Vagina (tissue), 2 donors: ENCODE measurements around the gene DNMT3B. TPM values are rescaled to one million over a fixed set of nuclear protein-coding genes. Genes with fewer than 3 reads are reported as not detected.

Experiments used
- DNase-seq, 2 donors: peaks; one replicate each; pipeline ENCODE4 v3.0.0-alpha.2; 2017; ENCODE audit errors: extremely low spot score in 2 of 2
- H3K27ac ChIP-seq: fragments of 200-600 bp; sonication (generic); one replicate; pipeline ENCODE4 v1.5.1; 2019
- H3K27me3 ChIP-seq: fragments of 200-600 bp; sonication (generic); one replicate; pipeline ENCODE4 v1.5.1; 2019
- H3K36me3 ChIP-seq, 2 donors: fragments of 200-600 bp; sonication (generic); one replicate each; pipeline ENCODE4 v1.5.1; 2017 to 2019
- H3K4me1 ChIP-seq: fragments of 200-600 bp; sonication (generic); one replicate; pipeline ENCODE4 v1.5.1; 2019
- H3K4me3 ChIP-seq, 2 donors: fragments of 200-600 bp; sonication (generic); 1 replicate in 1 of 2; 2 replicates in 1 of 2; pipeline ENCODE4 v1.5.1; 2016 to 2019
- H3K9me3 ChIP-seq: fragments of 200-600 bp; sonication (generic); one replicate; pipeline ENCODE4 v1.5.1; 2019
- POLR2A ChIP-seq, 2 donors: fragments of 450-650 bp; IDR thresholded peaks; one replicate each; pipeline ENCODE4 v1.6.1; 2017; ENCODE audit warnings: antibody characterized with exemption in 2 of 2, mild to moderate bottlenecking in 2 of 2, moderate library complexity in 2 of 2
- POLR2AphosphoS5 ChIP-seq, 2 donors: sonication (generic); formaldehyde crosslinking; IDR thresholded peaks; one replicate each; pipeline ENCODE4 v1.9.0; 2017; ENCODE audit warnings: antibody characterized with exemption in 2 of 2, mild to moderate bottlenecking in 2 of 2, low read depth in 1 of 2; ENCODE audit not compliant: insufficient read depth in 1 of 2
- intact Hi-C: fragments of 100-400 bp; cut with DNase I; formaldehyde crosslinking; loops from one replicate; pipeline ENCODE4 v1.15.1; 2023
- total RNA-seq: library from RNA; depleted of rRNA; stranded (reverse); fragments of >200 nt; gene quantifications from one replicate; pipeline ENCODE4 v1.2.3, GENCODE V29; 2016
- TF ChIP-seq, protein P1 (sequence below), 3 experiments: fragments of 450-650 bp in 2 of 3; fragments of 200-600 bp in 1 of 3; sonication (generic) in 1 of 3; IDR thresholded peaks; one replicate each; pipeline ENCODE4 v1.5.1; 2017 to 2019; ENCODE audit warnings: antibody characterized with exemption in 3 of 3, mild to moderate bottlenecking in 2 of 3, moderate library complexity in 2 of 3

DNMT3B gene
- total RNA-seq, 1 donor from 2014 or later, result 1.2 TPM

DNA sequence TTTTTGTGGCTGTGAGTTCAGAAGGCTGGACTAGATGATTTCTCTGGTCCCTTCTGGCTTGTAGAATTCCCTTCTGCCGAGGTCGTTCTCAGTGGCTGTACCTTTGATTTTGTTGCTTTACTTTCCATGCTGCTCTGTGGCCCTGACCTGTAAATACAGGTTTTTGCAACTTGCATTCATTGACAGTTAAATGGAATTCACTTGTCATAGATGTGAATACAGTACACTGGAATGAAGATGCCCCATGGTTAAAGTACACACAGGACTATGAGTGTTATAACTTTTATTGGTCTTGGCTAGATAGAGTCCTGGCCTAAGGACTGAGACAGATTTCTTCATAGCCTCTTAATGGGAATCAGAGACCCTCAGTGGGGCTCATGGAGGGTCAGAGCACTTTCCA, 83.6 kb downstream of the DNMT3B start:
- no peaks in the 10 kb centered on the region for H3K9me3 ChIP-seq
- H3K4me1 ChIP-seq, result no peaks in the 10 kb centered on the region
- no peaks in the 10 kb centered on the region for H3K27me3 ChIP-seq
- intact Hi-C loops, result no loop called here
- TF ChIP-seq, protein P1, sequence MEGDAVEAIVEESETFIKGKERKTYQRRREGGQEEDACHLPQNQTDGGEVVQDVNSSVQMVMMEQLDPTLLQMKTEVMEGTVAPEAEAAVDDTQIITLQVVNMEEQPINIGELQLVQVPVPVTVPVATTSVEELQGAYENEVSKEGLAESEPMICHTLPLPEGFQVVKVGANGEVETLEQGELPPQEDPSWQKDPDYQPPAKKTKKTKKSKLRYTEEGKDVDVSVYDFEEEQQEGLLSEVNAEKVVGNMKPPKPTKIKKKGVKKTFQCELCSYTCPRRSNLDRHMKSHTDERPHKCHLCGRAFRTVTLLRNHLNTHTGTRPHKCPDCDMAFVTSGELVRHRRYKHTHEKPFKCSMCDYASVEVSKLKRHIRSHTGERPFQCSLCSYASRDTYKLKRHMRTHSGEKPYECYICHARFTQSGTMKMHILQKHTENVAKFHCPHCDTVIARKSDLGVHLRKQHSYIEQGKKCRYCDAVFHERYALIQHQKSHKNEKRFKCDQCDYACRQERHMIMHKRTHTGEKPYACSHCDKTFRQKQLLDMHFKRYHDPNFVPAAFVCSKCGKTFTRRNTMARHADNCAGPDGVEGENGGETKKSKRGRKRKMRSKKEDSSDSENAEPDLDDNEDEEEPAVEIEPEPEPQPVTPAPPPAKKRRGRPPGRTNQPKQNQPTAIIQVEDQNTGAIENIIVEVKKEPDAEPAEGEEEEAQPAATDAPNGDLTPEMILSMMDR (IDR thresholded peaks at IDR 0.05), result no peak
- TF ChIP-seq POLR2AphosphoS5 (IDR thresholded peaks at IDR 0.05; ENCODE audit: insufficient read depth in 1 of 2, low read depth in 1 of 2) (no peak), POLR2A (IDR thresholded peaks at IDR 0.05) (no peak)
- H3K36me3 ChIP-seq, result peaks cover 0 to 59% of the 10 kb centered on the region in 2 donors
- H3K4me3 ChIP-seq, result no peak overlapping the region
- no peak overlapping the region for H3K27ac ChIP-seq
- no peak for DNase-seq

DNA sequence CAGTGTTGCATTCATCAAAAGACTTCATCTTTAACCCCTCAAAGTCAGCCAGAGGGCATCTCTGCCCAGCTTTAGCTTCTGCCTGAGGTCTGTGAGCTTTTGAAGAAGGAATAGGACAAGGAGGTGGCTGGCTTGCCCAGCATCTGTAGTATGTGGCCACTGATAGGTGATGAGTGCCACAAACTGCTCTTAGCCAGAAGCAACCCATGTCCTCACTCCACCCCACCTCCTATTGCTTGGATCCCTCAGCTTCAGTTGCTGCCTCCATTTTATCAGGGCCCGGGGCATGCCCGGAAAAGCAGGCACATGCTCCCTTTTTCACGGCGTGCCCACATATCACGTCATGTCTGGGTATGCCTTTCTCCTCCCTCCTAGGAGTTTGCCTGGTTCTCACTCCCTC, 84.7 kb downstream of the DNMT3B start:
- intact Hi-C loops, result no loop called here
- no peaks in the 10 kb centered on the region for H3K27me3 ChIP-seq
- TF ChIP-seq POLR2AphosphoS5 (IDR thresholded peaks at IDR 0.05; ENCODE audit: insufficient read depth in 1 of 2, low read depth in 1 of 2) (no peak), POLR2A (IDR thresholded peaks at IDR 0.05) (no peak)
- TF ChIP-seq, protein P1 (IDR thresholded peaks at IDR 0.05), result no peak
- no peaks in the 10 kb centered on the region for H3K9me3 ChIP-seq
- H3K36me3 ChIP-seq, result peaks cover 0 to 61% of the 10 kb centered on the region in 2 donors
- H3K27ac ChIP-seq, result no peak overlapping the region
- DNase-seq, result no peak
- H3K4me3 ChIP-seq, result no peak overlapping the region
- no peaks in the 10 kb centered on the region for H3K4me1 ChIP-seq

DNA sequence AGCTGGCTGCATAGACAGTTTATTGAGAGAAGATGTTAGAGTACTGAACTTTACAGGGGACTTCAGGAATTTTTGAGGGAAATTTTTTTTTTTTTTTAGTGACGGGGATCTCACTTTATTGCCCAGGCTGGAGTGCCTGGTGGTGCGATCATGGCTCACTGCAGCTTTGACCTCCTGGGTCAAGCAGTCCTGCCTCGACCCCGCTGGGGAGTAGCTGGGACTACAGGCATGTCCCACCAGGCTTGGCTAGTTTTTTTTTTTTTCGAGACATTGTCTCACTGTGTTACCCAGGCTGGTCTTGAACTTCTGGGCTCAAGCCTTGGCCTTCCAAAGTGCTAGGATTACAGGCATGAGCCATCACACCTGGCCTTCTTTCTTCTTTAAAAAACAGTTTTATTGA, 85.8 kb downstream of the DNMT3B start:
- no peaks in the 10 kb centered on the region for H3K9me3 ChIP-seq
- H3K36me3 ChIP-seq, result peaks cover 0 to 56% of the 10 kb centered on the region in 2 donors
- no peaks in the 10 kb centered on the region for H3K27me3 ChIP-seq
- intact Hi-C loops, result no loop called here
- no peaks in the 10 kb centered on the region for H3K4me1 ChIP-seq
- no peak overlapping the region for H3K4me3 ChIP-seq
- no peak overlapping the region for H3K27ac ChIP-seq
- no peak for DNase-seq
- no peak for TF ChIP-seq POLR2AphosphoS5 (IDR thresholded peaks at IDR 0.05; ENCODE audit: insufficient read depth in 1 of 2, low read depth in 1 of 2)
- TF ChIP-seq, protein P1 (IDR thresholded peaks at IDR 0.05), result no peak
- TF ChIP-seq POLR2A (IDR thresholded peaks at IDR 0.05), result no peak

DNA sequence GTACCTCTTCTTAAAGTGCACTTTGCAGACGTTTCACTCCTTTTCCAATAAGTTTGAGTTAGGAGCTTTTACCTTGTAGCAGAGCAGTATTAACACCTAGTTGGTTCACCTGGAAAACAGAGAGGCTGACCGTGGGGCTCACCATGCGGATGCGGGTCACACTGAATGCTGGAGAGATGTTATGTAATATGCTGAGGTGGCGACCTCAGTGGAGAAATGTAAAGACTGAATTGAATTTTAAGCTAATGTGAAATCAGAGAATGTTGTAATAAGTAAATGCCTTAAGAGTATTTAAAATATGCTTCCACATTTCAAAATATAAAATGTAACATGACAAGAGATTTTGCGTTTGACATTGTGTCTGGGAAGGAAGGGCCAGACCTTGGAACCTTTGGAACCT, 86.7 kb downstream of the DNMT3B start:
- TF ChIP-seq, protein P1 (IDR thresholded peaks at IDR 0.05), result no peak
- TF ChIP-seq POLR2A (IDR thresholded peaks at IDR 0.05) (no peak), POLR2AphosphoS5 (IDR thresholded peaks at IDR 0.05; ENCODE audit: insufficient read depth in 1 of 2, low read depth in 1 of 2) (no peak)
- no peak for DNase-seq
- intact Hi-C loops, result no loop called here
- no peaks in the 10 kb centered on the region for H3K4me1 ChIP-seq
- no peak overlapping the region for H3K27ac ChIP-seq
- no peaks in the 10 kb centered on the region for H3K27me3 ChIP-seq
- H3K36me3 ChIP-seq, result peaks cover 0 to 50% of the 10 kb centered on the region in 2 donors
- H3K4me3 ChIP-seq, result no peak overlapping the region
- H3K9me3 ChIP-seq, result no peaks in the 10 kb centered on the region

DNA sequence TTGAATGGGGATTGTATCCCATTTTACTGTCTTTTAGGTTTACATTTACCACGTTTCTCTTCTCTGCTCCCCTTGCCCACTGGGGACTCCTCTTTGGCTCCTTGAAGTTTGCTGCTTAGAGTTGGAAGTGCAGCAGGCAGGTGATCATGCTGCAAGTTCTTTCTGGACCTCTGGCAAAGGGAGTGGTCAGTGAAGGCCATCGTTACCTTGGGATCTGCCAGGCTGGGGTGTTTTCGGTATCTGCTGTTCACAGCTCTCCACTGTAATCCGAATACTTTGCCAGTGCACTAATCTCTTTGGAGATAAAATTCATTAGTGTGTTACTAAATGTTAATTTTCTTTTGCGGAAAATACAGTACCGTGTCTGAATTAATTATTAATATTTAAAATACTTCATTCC, 87.4 kb downstream of the DNMT3B start:
- DNase-seq, result no peak
- Histone ChIP-seq H3K27me3 (no peaks in the 10 kb centered on the region), H3K4me3 (no peak overlapping the region), H3K4me1 (no peaks in the 10 kb centered on the region), H3K36me3 (peaks cover 0 to 50% of the 10 kb centered on the region in 2 donors), H3K9me3 (no peaks in the 10 kb centered on the region), H3K27ac (no peak overlapping the region)
- TF ChIP-seq POLR2A (IDR thresholded peaks at IDR 0.05), result no peak
- TF ChIP-seq POLR2AphosphoS5 (IDR thresholded peaks at IDR 0.05; ENCODE audit: insufficient read depth in 1 of 2, low read depth in 1 of 2), result no peak
- TF ChIP-seq, protein P1 (IDR thresholded peaks at IDR 0.05), result no peak
- intact Hi-C loops, result no loop called here
